Neural cell (in vitro differentiated cells): Measurements from ENCODE around the gene TBC1D24. TPM values are rescaled to one million over a fixed set of nuclear protein-coding genes. Genes with fewer than 3 reads are reported as not detected.
"Not testable (repeated sequence)": the region's sequence is repeated elsewhere in the genome, so short reads cannot be mapped to it uniquely, and the experiment has no call there.

Source experiments
- H2AFZ ChIP-seq: fragments of 200-600, 300-800 bp; sonication (generic), shearing (Covaris generic); 2 replicates; pipeline ENCODE4 v1.6.0; 2014; ENCODE audit warnings: low read depth, mild to moderate bottlenecking, antibody characterized with exemption, low read length, moderate library complexity
- H3F3A ChIP-seq: fragments of 200-600 bp; shearing (Covaris generic); 2 replicates; pipeline ENCODE4 v1.6.1; 2016; ENCODE audit warnings: mild to moderate bottlenecking, moderate library complexity, mixed read lengths, antibody characterized with exemption, low read length; ENCODE audit not compliant: insufficient read depth, poor library complexity, severe bottlenecking
- H3K27ac ChIP-seq: fragments of 200-600, 300-800 bp; sonication (generic), shearing (Covaris generic); 2 replicates; pipeline ENCODE4 v1.5.1; 2014; ENCODE audit warnings: mild to moderate bottlenecking, low read length, moderate library complexity
- H3K27me3 ChIP-seq: fragments of 300-800, 200-600 bp; sonication (generic), shearing (Covaris generic); 2 replicates; pipeline ENCODE4 v1.6.0; 2014; ENCODE audit warnings: mild to moderate bottlenecking, low read depth, low read length, moderate library complexity; ENCODE audit not compliant: insufficient read depth
- H3K36me3 ChIP-seq: fragments of 300-800, 200-600 bp; sonication (generic), shearing (Covaris generic); 2 replicates; pipeline ENCODE4 v1.5.1; 2014; ENCODE audit warnings: mild to moderate bottlenecking, antibody characterized with exemption, low read length, moderate library complexity; ENCODE audit not compliant: insufficient read depth
- H3K4me2 ChIP-seq: fragments of 300-800, 200-600 bp; sonication (generic), shearing (Covaris generic); 2 replicates; pipeline ENCODE4 v1.6.0; 2014; ENCODE audit warnings: mild to moderate bottlenecking, low read length
- H3K4me3 ChIP-seq: fragments of 300-800, 200-600 bp; sonication (generic), shearing (Covaris generic); 2 replicates; pipeline ENCODE4 v1.5.1; 2014; ENCODE audit warnings: mild to moderate bottlenecking, low read length, moderate library complexity
- H3K79me2 ChIP-seq: fragments of 200-600 bp; shearing (Covaris generic); replicated peaks from 2 replicates; pipeline ENCODE4 v1.6.0; 2014; ENCODE audit warnings: mild to moderate bottlenecking, low read length, moderate library complexity; ENCODE audit not compliant: insufficient read depth
- H3K9ac ChIP-seq: fragments of 300-800, 200-600 bp; sonication (generic), shearing (Covaris generic); 2 replicates; pipeline ENCODE4 v1.6.1; 2016; ENCODE audit warnings: mild to moderate bottlenecking, low read length, mixed read lengths
- H3K9me2 ChIP-seq: fragments of 200-600 bp; shearing (Covaris generic); 2 replicates; pipeline ENCODE4 v1.6.1; 2016; ENCODE audit warnings: mild to moderate bottlenecking, low read length, mixed read lengths; ENCODE audit not compliant: insufficient read depth
- H3K9me3 ChIP-seq: fragments of 200-600, 300-800 bp; sonication (generic), shearing (Covaris generic); 2 replicates; pipeline ENCODE4 v1.6.1; 2016; ENCODE audit warnings: mild to moderate bottlenecking, mixed run types, low read length, moderate library complexity, mixed read lengths
- H4K20me1 ChIP-seq: fragments of 200-600 bp; shearing (Covaris generic); 2 replicates; pipeline ENCODE4 v1.6.1; 2016; ENCODE audit warnings: mild to moderate bottlenecking, mixed run types; ENCODE audit not compliant: insufficient read depth
- EP300 ChIP-seq: fragments of 450-650 bp; conservative IDR thresholded peaks from 2 replicates; pipeline ENCODE4 v1.6.1; 2014; ENCODE audit warnings: antibody characterized with exemption, mild to moderate bottlenecking, moderate library complexity; ENCODE audit not compliant: poor library complexity, severe bottlenecking
- EZH2 ChIP-seq: fragments of 200-600, 300-800 bp; shearing (Covaris generic), sonication (generic); IDR thresholded peaks from 2 replicates; pipeline ENCODE4 v1.6.1; 2014; ENCODE audit warnings: antibody characterized with exemption, low read length, borderline replicate concordance, mild to moderate bottlenecking; ENCODE audit not compliant: insufficient read depth, poor library complexity, severe bottlenecking
- MXI1 ChIP-seq: fragments of 450-650 bp; conservative IDR thresholded peaks from 2 replicates; pipeline ENCODE4 v1.6.1; 2014; ENCODE audit warnings: antibody characterized with exemption, mild to moderate bottlenecking; ENCODE audit not compliant: poor library complexity, severe bottlenecking
- POLR2AphosphoS5 ChIP-seq: IDR thresholded peaks from 2 replicates; pipeline ENCODE4 v1.6.1; 2012
- RAD21 ChIP-seq: fragments of 450-650 bp; conservative IDR thresholded peaks from 2 replicates; pipeline ENCODE4 v1.6.1; 2014; ENCODE audit warnings: antibody characterized with exemption, mild to moderate bottlenecking, moderate library complexity
- SMC3 ChIP-seq: fragments of 450-650 bp; conservative IDR thresholded peaks from 2 replicates; pipeline ENCODE4 v1.6.1; 2014; ENCODE audit warnings: antibody characterized with exemption, mild to moderate bottlenecking, moderate library complexity; ENCODE audit not compliant: poor library complexity
- TAF1 ChIP-seq: IDR thresholded peaks from 2 replicates; pipeline ENCODE4 v1.6.1; 2012; ENCODE audit warnings: low read depth
- polyA plus RNA-seq: library from polyadenylated mRNA; depleted of rRNA; stranded (reverse); fragments of >200 nt; gene quantifications from 2 replicates; pipeline ENCODE4 v1.2.3, GENCODE V29; 2014
- TF ChIP-seq, protein P1 (sequence below): fragments of 450-650 bp; IDR thresholded peaks from 2 replicates; pipeline ENCODE4 v1.5.1; 2014; ENCODE audit warnings: antibody characterized with exemption, mild to moderate bottlenecking, moderate library complexity; ENCODE audit not compliant: poor library complexity, severe bottlenecking
- TF ChIP-seq, protein P2 (sequence below): IDR thresholded peaks from 2 replicates; pipeline ENCODE4 v1.6.1; 2012; ENCODE audit warnings: borderline replicate concordance

Gene TBC1D24
- polyA plus RNA-seq, 1 donor from 2014 or later = 27.1 TPM

DNA sequence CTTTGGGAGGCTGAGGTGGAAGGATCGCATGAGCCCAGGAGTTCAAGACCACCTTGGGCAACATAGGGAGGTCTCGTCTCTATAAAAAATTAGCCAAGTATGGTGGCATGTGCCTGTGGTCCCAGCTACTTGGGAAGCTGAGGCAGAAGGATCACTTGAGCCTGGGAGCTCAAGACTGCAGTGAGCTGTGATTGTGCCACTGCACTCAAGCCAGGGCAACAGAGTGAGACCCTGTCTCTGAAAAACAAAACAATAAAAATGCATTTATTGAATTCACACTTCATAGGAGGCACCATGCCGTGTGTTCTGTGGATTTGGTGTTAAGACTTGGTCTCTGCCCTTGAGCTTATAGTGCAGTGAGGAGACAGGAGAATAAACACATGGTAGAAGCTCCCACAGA lies 2.4 kb downstream of the TBC1D24 start:
- peaks cover 8% of the 10 kb centered on the region for H3K79me2 ChIP-seq
- no peaks in the 10 kb centered on the region for H3K27me3 ChIP-seq
- TF ChIP-seq SMC3 (no peak), TAF1 (no peak), EZH2 (no peak), POLR2AphosphoS5 (no peak), RAD21 (no peak)
- TF ChIP-seq, protein P1, sequence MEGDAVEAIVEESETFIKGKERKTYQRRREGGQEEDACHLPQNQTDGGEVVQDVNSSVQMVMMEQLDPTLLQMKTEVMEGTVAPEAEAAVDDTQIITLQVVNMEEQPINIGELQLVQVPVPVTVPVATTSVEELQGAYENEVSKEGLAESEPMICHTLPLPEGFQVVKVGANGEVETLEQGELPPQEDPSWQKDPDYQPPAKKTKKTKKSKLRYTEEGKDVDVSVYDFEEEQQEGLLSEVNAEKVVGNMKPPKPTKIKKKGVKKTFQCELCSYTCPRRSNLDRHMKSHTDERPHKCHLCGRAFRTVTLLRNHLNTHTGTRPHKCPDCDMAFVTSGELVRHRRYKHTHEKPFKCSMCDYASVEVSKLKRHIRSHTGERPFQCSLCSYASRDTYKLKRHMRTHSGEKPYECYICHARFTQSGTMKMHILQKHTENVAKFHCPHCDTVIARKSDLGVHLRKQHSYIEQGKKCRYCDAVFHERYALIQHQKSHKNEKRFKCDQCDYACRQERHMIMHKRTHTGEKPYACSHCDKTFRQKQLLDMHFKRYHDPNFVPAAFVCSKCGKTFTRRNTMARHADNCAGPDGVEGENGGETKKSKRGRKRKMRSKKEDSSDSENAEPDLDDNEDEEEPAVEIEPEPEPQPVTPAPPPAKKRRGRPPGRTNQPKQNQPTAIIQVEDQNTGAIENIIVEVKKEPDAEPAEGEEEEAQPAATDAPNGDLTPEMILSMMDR = no peak
- H3K4me2 ChIP-seq = no peak overlapping the region
- no peaks in the 10 kb centered on the region for H3K9me3 ChIP-seq
- H3K36me3 ChIP-seq = no peaks in the 10 kb centered on the region
- no peak overlapping the region for H2AFZ ChIP-seq
- H3K9ac ChIP-seq = no peak overlapping the region
- no peak overlapping the region for H3K27ac ChIP-seq
- no peaks in the 10 kb centered on the region for H3F3A ChIP-seq
- H3K4me3 ChIP-seq = no peak overlapping the region
- H4K20me1 ChIP-seq = no peaks in the 10 kb centered on the region
- H3K9me2 ChIP-seq = no peaks in the 10 kb centered on the region

DNA sequence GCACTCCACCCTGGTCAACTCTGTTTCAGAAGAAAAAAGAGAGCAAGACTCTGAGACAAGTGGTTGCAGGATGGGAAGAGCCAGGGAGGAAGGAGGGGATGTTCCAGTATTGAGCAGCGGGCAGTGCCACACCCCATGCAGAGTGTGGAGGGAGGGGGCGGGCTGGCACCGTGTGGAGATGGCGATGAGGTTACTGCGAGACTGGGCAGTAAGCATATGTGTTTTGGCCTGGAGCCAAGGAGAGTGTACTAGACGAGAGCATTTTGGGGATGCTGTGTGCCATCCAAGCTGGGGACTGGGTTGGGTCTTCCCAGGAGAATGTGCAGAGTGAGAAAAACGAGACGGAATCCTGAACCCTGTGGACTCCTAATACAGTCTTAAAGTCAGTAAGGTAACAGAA lies 3.4 kb downstream of the TBC1D24 start:
- TF ChIP-seq POLR2AphosphoS5 = no peak
- TF ChIP-seq EZH2 = no peak
- no peak for TF ChIP-seq MXI1
- no peak overlapping the region for H3K9ac ChIP-seq
- H3K9me2 ChIP-seq = no peaks in the 10 kb centered on the region
- H3K27me3 ChIP-seq = no peaks in the 10 kb centered on the region
- no peak overlapping the region for H3K4me3 ChIP-seq
- H3K79me2 ChIP-seq = peaks cover 8% of the 10 kb centered on the region
- H3F3A ChIP-seq = no peaks in the 10 kb centered on the region
- H3K36me3 ChIP-seq = no peaks in the 10 kb centered on the region
- no peak overlapping the region for H3K4me2 ChIP-seq
- no peaks in the 10 kb centered on the region for H3K9me3 ChIP-seq
- H2AFZ ChIP-seq = no peak overlapping the region
- H4K20me1 ChIP-seq = no peaks in the 10 kb centered on the region
- H3K27ac ChIP-seq = no peak overlapping the region

DNA sequence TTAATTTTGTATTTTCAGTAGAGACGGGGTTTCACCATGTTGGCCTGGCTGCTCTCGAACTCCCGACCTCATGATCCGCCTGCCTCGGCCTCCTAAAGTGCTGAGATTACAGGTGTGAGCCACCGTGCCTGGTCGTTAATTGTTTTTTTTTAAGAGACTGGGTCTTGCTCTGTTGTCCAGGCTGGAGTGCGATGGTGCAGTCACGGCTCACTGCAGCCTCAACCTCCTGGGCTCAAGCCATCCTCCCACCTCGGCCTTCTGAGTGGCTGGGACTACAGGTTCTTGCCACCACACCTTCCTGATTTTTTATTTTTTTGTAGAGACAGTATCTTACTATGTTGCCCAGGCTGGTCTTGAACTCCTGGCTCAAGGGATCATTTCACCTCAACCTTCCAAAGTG lies 5.1 kb downstream of the TBC1D24 start:
- H3K9me3 ChIP-seq, H3K4me3 ChIP-seq, H3K36me3 ChIP-seq, H3K4me2 ChIP-seq, H3K27ac ChIP-seq, H2AFZ ChIP-seq, H3F3A ChIP-seq, H3K9ac ChIP-seq, H3K27me3 ChIP-seq, H3K9me2 ChIP-seq, H3K79me2 ChIP-seq, H4K20me1 ChIP-seq: not testable (repeated sequence)

DNA sequence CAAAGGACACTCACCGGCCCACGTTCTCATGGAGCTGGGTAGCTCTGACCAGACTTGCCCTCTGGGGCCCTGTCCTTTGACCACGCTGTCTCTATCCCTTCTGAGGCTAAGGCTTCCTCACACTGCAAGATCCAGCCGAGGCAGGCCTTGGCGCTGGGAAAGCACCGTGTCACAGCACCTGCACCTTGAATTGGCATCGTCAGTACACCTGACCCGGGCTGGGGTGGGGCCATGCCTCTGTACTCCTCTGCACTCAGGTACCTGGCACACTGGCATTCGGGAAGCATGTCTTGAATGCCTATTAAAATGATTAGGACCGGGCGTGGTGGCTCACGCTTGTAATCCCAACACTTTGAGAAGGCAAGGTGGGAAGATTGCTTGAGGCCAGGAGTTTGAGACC lies 6.0 kb downstream of the TBC1D24 start:
- Histone ChIP-seq H3F3A (no peaks in the 10 kb centered on the region), H3K36me3 (no peaks in the 10 kb centered on the region), H3K4me3 (no peak overlapping the region), H3K9ac (no peak overlapping the region), H3K79me2 (peaks cover 8% of the 10 kb centered on the region), H3K27me3 (no peaks in the 10 kb centered on the region), H3K27ac (no peak overlapping the region), H4K20me1 (no peaks in the 10 kb centered on the region), H3K9me2 (no peaks in the 10 kb centered on the region), H2AFZ (no peak overlapping the region), H3K4me2 (no peak overlapping the region), H3K9me3 (no peaks in the 10 kb centered on the region)
- TF ChIP-seq TAF1 = no peak
- TF ChIP-seq SMC3 = no peak
- TF ChIP-seq MXI1 = no peak
- no peak for TF ChIP-seq RAD21
- TF ChIP-seq, protein P1 = no peak
- TF ChIP-seq POLR2AphosphoS5 = no peak
- TF ChIP-seq EP300 = no peak
- no peak for TF ChIP-seq EZH2
- TF ChIP-seq, protein P2, sequence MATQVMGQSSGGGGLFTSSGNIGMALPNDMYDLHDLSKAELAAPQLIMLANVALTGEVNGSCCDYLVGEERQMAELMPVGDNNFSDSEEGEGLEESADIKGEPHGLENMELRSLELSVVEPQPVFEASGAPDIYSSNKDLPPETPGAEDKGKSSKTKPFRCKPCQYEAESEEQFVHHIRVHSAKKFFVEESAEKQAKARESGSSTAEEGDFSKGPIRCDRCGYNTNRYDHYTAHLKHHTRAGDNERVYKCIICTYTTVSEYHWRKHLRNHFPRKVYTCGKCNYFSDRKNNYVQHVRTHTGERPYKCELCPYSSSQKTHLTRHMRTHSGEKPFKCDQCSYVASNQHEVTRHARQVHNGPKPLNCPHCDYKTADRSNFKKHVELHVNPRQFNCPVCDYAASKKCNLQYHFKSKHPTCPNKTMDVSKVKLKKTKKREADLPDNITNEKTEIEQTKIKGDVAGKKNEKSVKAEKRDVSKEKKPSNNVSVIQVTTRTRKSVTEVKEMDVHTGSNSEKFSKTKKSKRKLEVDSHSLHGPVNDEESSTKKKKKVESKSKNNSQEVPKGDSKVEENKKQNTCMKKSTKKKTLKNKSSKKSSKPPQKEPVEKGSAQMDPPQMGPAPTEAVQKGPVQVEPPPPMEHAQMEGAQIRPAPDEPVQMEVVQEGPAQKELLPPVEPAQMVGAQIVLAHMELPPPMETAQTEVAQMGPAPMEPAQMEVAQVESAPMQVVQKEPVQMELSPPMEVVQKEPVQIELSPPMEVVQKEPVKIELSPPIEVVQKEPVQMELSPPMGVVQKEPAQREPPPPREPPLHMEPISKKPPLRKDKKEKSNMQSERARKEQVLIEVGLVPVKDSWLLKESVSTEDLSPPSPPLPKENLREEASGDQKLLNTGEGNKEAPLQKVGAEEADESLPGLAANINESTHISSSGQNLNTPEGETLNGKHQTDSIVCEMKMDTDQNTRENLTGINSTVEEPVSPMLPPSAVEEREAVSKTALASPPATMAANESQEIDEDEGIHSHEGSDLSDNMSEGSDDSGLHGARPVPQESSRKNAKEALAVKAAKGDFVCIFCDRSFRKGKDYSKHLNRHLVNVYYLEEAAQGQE = no peak
